Panc1 (cell line): ENCODE results near the gene FRYL. TPM values are rescaled to one million over a fixed set of nuclear protein-coding genes. Genes with fewer than 3 reads are reported as not detected.

Experiments used
- ATAC-seq: fragments of 200-7000 bp; cut with Tn5 transposase; 2 replicates; pipeline ENCODE4 v1.9.1; 2020; ENCODE audit warnings: mild to moderate bottlenecking, moderate library complexity
- BruUV-seq: library from RNA; stranded (reverse); fragments of 400-500 nt; replicated peaks from 2 replicates; lab custom pipeline; 2021; lab: Mats Ljungman, UMichigan
- CTCF ChIA-PET: fragments of 300-600 bp; sonication (Branson Sonifier 250); formaldehyde crosslinking; loops from one replicate; lab custom pipeline; 2022; ENCODE audit warnings: antibody characterized with exemption; lab: Charles Lee
- POLR2A ChIA-PET: fragments of 300-600 bp; sonication (Branson Sonifier 250); formaldehyde crosslinking; loops from one replicate; lab custom pipeline; 2022; ENCODE audit warnings: antibody characterized with exemption; lab: Charles Lee
- DNase-seq: peaks from one replicate; pipeline ENCODE4 v3.0.0-alpha.2; 2010; ENCODE audit warnings: low read depth, low spot score
- H3K27ac ChIP-seq: 2 replicates; pipeline ENCODE4 v1.5.1; 2011; ENCODE audit warnings: mild to moderate bottlenecking, low read length, inconsistent platforms
- H3K27me3 ChIP-seq: fragments of 200-500 bp; sonication (Bioruptor generic); 2 replicates; pipeline ENCODE4 v1.6.0; 2014; ENCODE audit warnings: low read length, inconsistent platforms; ENCODE audit not compliant: control insufficient read depth, insufficient read depth
- H3K36me3 ChIP-seq: fragments of 200-500 bp; sonication (Bioruptor generic); 2 replicates; pipeline ENCODE4 v1.5.1; 2014; ENCODE audit warnings: inconsistent platforms, mild to moderate bottlenecking, low read length, moderate library complexity; ENCODE audit not compliant: control insufficient read depth, insufficient read depth
- H3K4me1 ChIP-seq: 2 replicates; pipeline ENCODE4 v1.5.1; 2011; ENCODE audit warnings: inconsistent platforms, mild to moderate bottlenecking, low read length, moderate library complexity; ENCODE audit not compliant: control insufficient read depth, insufficient read depth
- H3K4me3 ChIP-seq, 2 experiments: 2 replicates each; pipeline ENCODE4 v1.5.1; 2011 to 2012; ENCODE audit warnings: low read depth in 2 of 2, low read length in 2 of 2, mild to moderate bottlenecking in 2 of 2, inconsistent platforms in 1 of 2, moderate library complexity in 1 of 2
- H3K9me3 ChIP-seq: fragments of 200-500 bp; sonication (Bioruptor generic); 2 replicates; pipeline ENCODE4 v1.5.1; 2014; ENCODE audit warnings: low read depth, mild to moderate bottlenecking, inconsistent platforms, low read length, moderate library complexity; ENCODE audit not compliant: control insufficient read depth, insufficient read depth
- CTCF ChIP-seq: fragments of 450-650 bp; IDR thresholded peaks from 2 replicates; pipeline ENCODE4 v1.5.1; 2017; ENCODE audit warnings: mild to moderate bottlenecking
- POLR2AphosphoS5 ChIP-seq: IDR thresholded peaks from 2 replicates; pipeline ENCODE4 v1.6.1; 2012; ENCODE audit warnings: mild to moderate bottlenecking, low read depth, low read length, moderate library complexity
- REST ChIP-seq, 2 experiments: IDR thresholded peaks; 2 replicates each; pipeline ENCODE4 v1.6.1; 2011 to 2012; ENCODE audit warnings: low read depth in 2 of 2, control low read depth in 1 of 2, low read length in 1 of 2, mild to moderate bottlenecking in 1 of 2, moderate library complexity in 1 of 2; ENCODE audit not compliant: insufficient read depth in 1 of 2
- SIN3A ChIP-seq: IDR thresholded peaks from 2 replicates; pipeline ENCODE4 v1.6.1; 2012; ENCODE audit warnings: low read depth, mild to moderate bottlenecking, low read length, moderate library complexity, borderline replicate concordance; ENCODE audit not compliant: insufficient read depth
- TCF7L2 ChIP-seq: IDR thresholded peaks from 2 replicates; pipeline ENCODE4 v1.6.1; 2011; ENCODE audit warnings: mild to moderate bottlenecking, low read depth, low read length, inconsistent platforms
- in situ Hi-C: cut with HindIII; loops from 2 replicates; pipeline ENCODE4 v1.10.0; 2016; ENCODE audit warnings: low sequenced_read_pairs, low pct_unique_long_range_greater_than_20kb
- intact Hi-C: fragments of 100-400 bp; cut with micrococcal nuclease; formaldehyde crosslinking; loops from one replicate; pipeline ENCODE4 v1.10.0; 2022; ENCODE audit not compliant: unreplicated experiment
- total RNA-seq: library from RNA; stranded (reverse); gene quantifications from one replicate; pipeline ENCODE4 v1.2.1, GENCODE V29; 2021; ENCODE audit not compliant: unreplicated experiment

Gene FRYL
- total RNA-seq, 1 experiment from 2014 or later: 47.5 TPM

GRCh38 chr4:48629458-48629857, 150.6 kb downstream of the FRYL start:
- intact Hi-C loops (no loop called here), in situ Hi-C loops (no loop called here)
- no peaks in the 10 kb centered on the region for H3K9me3 ChIP-seq
- BruUV-seq: no TSS peak
- no peak for ATAC-seq
- no peak for TF ChIP-seq TCF7L2
- DNase-seq: no peak
- H3K4me1 ChIP-seq: no peaks in the 10 kb centered on the region
- H3K27ac ChIP-seq: no peak overlapping the region
- H3K4me3 ChIP-seq: no peak overlapping the region
- H3K27me3 ChIP-seq: no peaks in the 10 kb centered on the region
- CTCF ChIA-PET: no interaction called here
- H3K36me3 ChIP-seq: no peaks in the 10 kb centered on the region
- POLR2A ChIA-PET: no interaction called here

GRCh38 chr4:48623182-48623780, 156.8 kb downstream of the FRYL start:
- H3K4me3 ChIP-seq: no peak overlapping the region
- ATAC-seq (no peak), DNase-seq (no peak)
- CTCF ChIA-PET: no interaction called here
- POLR2A ChIA-PET: no interaction called here
- no peaks in the 10 kb centered on the region for H3K4me1 ChIP-seq
- H3K9me3 ChIP-seq: no peaks in the 10 kb centered on the region
- in situ Hi-C loops (no loop called here), intact Hi-C loops (no loop called here)
- no peak overlapping the region for H3K27ac ChIP-seq
- H3K36me3 ChIP-seq: peaks cover 2% of the 10 kb centered on the region; the same call in 1 of the 2 replicates
- no TSS peak for BruUV-seq
- TF ChIP-seq POLR2AphosphoS5 (no peak), REST (IDR thresholded peaks at IDR 0.05; ENCODE audit: insufficient read depth in 1 of 2, low read depth in 2 of 2, low read length in 1 of 2) (no peak), SIN3A (no peak), TCF7L2 (no peak), CTCF (no peak)
- no peaks in the 10 kb centered on the region for H3K27me3 ChIP-seq

- ChIA-PET CTCF (no interaction called here), POLR2A (no interaction called here)
- TF ChIP-seq SIN3A: no peak
- ATAC-seq (no peak), DNase-seq (no peak)
- peaks cover 4% of the 10 kb centered on the region; the same call in 1 of the 2 replicates for H3K36me3 ChIP-seq
- H3K9me3 ChIP-seq: no peaks in the 10 kb centered on the region
- H3K4me3 ChIP-seq: no peak overlapping the region
- intact Hi-C loops: no loop called here
- in situ Hi-C loops: no loop called here
- H3K27ac ChIP-seq: no peak overlapping the region
- no peaks in the 10 kb centered on the region for H3K27me3 ChIP-seq
- H3K4me1 ChIP-seq: no peaks in the 10 kb centered on the region
- BruUV-seq: no TSS peak
Observed at GRCh38 chr4:48620831-48621230, 159.2 kb downstream of the FRYL start.
